Measurements from ENCODE around the gene IFIT3.
A peak's percentile ranks its signal among the peaks of the same experiment; 100 is the strongest.

IFIT3 gene

DNA sequence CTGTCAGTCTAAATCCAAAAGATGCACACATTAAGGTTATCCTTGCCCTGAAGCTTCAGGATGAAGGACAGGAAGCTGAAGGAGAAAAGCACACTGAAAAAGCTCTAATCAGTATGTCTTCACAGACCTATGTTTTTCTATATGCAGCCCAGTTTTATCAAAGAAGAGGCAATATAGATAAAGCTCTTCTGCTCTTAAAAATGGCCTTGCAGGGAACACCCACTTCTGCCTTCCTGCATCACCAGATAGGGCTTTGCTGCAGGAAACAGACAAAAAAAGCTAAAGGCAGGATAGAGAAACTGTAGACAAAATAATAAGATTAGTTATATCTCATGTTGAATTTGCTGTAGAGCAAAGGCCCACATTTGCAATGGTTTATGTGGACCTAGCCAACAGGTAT, 35.1 kb downstream of the IFIT3 start:
- no peak for ATAC-seq

DNA sequence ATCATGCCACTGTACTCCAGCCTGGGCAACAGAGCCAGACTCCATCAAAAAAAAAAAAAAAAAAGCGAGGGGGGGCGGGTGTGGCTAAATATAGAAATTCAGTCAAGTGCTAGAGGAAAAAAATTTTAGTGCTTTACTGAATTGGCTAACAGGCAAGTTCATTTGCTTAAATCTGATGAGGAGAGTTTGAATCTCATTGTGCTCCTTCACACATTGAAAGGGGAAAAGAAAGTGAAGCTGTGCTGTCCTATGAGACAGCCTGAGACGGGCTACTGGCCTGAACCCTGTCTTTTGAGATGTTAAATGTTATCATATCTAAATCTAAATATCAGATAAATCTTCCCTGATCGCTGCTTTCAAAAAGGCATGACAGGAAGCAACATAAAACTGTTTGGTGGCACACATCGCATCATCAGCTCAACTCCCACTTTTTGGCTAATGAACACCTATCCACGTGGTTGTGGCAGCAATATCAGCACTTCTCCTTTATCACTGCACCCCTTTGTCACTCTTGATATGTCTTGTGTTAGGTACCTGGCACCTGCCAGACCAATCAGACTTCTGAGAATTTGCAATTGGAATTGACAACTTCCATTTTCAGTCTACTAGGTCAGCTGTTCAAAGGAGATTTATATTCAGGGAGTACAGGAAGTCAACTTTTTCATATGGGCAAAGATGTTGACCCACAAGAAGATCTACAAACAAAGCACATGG, 36.1 kb downstream of the IFIT3 start:
- ATAC-seq: no peak

DNA sequence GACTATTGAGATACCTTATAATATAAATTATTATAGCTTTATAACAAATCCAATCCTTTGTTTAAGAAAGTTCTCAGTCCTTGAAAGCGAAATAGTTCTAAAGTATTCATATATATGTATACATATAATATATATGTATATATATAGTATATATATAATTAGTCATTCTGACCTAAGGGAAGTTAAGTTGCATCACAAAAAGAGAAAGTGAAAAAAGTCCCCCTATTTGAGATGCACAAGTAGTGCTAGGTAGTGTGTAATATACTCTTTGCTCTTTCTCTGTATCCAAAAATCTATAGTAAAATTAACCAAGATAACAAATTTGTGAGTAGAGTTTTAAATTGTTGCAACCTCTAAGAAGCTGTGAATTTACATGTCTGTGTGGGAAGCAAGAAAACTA, 36.7 kb downstream of the IFIT3 start:
- peak; percentile 49 to 57 for ATAC-seq

DNA sequence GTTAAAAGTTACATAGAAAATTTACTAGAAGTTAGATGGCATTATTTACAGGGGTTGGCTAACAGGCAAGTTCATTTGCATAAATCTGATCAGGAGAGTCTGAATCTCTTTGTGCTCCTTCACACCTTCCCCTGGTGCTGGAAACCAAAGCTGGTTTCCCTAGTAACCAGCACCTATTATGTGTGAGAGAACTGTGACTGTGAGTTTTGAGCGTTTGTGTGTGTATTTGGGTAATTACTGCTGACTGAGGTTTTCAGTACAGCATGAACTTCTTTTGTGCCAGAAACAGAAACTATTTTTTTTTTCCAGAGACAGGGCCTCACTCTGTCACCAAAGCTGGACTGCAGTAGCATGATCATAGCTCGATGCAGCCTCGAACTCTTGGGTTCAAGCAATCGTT, 39.7 kb downstream of the IFIT3 start:
- ATAC-seq: peak; percentile 61 to 79

DNA sequence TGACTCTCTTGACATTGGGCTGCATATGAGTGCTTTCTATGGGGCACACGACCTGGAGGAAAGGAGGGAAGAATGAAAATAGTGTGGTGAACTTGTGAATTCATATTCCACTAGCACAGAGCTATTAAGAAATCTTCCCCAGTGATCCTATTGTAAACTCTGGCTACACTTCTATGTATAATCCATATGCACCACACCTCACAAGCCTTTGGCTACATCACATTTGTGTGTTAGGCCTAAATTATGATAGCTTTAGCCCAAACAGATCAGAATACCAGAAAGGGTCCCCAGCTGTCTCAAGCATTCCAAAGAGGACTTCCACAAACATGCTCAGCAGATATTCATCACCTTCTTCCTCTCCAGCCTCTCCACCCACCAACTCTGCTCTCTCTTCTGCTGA, 40.3 kb downstream of the IFIT3 start:
- no peak for ATAC-seq

DNA sequence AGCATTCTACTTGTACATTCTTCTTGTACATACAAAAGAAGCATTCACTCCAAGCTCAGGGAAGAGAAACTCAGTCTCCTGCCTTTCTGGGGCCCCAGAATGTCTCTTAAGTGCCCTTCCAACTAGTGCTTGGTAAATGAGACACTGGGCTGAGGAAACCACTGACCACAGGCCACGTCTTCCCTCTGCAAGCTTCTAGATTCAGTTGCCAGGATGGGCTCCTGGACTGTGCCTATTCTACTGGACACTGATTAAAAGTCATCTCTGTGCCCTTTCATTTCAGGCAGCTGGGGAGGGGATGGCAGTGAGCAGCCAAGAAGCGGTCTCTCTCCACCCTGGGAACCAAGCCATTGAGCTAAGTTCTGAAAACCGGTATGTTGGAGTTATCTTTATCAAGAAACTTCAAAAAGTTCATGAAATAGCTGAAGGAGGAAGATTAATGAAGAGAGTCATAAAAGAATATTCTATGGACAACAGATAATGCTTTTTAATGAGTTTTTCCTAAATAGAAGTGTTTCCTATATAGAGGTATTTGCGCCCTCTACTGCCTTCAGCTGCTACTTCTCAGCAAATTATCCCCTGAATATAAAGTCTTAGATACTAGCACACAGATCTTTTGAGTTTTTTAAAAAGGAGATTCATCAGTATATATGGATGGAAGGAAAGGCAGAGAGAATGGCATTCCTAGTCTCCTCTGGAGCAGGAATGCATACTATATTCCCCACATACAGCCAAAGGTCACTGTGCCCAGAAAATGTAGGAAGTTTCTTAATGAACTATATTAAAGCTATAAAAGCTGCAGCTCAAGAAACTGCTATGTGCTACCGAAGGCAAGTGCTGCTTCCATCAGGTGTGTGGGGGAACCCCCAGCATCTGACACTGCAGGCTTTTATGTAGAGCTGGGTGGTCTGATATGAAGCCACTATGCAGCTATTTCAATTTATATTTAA, 41.6 kb downstream of the IFIT3 start:
- ATAC-seq: no peak

DNA sequence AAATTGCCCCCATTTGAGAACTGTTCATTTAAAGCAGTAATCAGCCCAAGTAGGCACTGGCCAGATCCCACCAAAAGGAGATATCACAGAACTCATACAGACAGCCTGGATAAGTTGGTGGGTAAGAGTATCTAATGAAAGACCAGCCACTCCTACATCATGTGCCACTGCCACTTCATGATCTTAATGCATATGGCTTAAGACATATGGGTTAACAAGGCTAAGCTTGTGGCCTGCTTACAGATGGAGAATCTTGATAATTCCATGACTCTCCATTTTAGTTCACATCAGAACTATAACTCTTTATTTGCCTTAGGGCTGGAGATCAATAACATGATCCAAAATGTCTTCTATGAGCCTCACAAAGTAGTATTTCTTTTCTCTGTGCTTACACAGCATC, 43.3 kb downstream of the IFIT3 start:
- ATAC-seq: no peak

DNA sequence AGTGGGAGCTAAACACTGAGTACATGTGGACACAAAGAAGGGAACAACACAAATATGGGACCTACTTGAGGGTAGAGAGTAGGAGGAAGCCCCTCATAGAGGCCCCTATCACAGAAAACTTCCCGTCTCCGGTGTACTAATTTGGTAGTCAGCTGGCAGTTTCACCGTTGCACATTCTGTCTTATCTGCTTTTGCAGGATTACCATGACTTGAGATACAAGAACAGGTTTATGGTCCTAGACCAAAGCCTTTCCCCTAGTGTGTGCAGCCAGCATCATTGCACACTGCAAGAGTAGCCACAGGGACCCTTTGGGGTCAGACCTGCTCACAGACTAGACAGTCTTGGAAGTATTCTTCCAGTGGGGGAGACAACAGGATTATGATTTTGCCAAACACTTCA, 44.2 kb downstream of the IFIT3 start:
- ATAC-seq: no peak

DNA sequence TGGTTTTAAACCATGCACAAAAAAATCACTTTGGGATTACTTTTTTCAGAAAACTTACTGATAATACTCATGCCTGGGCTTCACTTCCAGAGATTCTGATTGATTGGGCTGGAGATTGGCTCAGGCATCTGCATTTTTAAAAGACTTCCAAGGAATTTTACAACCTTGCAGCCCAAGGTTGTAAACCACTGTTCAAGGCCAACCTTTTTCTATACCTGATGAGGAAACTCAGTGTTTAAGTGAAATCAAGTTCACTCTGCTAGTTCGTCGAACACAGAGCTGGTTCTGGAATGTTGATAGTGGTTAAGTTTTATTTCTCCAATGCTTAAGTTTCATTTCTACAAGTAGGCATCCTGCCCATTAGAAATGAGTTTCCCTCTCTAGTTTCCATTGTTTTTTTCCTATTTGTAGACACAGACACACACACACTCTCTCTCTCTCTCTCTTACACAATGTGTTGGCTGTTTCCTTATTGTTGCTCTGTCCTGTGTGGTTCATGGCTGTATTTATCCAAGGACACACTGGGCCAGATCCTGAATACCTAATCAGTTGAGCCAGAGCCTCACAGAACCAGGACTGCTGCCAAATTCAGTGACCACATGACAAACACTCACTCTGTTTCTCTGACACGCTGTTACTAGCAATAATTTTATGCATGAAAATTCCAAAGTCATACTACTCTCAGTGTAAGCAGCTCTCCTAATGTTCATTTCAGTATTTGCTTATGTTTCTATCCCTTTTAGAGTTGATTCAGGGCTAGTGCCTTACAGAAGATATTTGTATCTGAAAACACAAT, 46.3 kb downstream of the IFIT3 start:
- no peak for ATAC-seq

DNA sequence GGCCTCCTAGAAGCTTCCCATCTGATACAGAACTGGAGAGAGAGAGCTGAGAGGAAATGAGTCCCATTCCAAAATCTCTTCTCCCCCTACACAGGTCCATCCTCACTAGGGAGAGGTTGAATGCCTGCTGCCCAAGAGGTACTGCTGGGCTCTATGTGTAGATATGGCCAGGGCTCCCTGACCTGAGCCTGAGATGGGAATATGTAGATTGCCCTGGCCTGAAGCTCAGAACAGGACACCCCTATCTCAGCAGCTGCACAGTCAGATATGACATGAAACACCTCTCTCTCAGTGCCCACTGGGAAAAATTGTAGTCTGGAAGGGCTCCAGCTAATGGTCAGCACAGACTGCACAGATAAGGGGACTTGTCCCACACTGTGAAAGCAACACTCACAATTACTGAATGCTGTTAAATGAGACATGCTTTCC, 46.9 kb downstream of the IFIT3 start:
- ATAC-seq: no peak

DNA sequence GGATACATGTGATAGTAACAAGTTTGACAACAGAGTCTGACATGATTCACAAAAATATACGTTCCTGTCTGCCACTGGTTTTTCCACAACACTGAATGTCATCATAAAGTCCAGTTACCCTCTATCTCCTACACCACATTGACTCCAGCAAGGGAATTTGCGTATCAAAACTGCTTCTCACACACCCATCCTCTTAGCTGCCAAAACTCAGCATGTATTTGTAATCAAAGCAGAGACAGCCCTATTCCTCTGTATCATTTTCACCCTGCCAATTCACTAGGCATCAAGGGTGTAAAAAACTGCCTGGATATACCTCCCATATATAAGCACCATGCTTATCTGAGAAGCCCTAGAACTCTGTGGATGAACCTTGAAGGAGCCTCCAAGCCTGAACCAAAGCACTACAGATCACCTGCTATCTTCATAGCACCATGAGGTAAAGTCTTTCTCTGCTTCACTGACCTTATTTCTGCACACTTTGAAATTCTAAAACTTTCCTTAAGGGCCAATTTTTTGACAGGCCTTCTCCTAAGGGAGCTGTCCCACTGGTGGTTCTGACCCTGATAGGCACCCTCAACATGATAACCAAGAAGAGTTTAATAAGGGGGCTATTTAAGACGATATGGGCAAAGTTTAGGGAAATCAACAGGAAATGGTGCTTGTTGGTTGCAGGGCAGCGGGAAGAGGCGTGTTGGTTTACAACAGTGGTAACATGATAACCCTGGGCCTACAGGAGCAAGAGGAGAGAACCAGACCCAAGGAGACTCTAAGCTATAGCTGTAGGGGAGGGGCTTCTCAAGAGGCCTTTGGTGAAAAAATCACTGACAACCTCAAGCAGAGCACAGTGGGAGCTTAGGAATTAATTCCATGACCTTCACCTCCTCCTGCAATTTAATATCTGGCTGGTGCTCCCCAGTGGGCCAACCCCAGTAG, 50.2 kb downstream of the IFIT3 start, which contains the start of gene IFIT1B:
Gene IFIT1B (plus strand): TSS at position 352 of the 933 bp plus-strand sequence. CDS start 80 bp downstream, at position 432.
- no peak for ATAC-seq

DNA sequence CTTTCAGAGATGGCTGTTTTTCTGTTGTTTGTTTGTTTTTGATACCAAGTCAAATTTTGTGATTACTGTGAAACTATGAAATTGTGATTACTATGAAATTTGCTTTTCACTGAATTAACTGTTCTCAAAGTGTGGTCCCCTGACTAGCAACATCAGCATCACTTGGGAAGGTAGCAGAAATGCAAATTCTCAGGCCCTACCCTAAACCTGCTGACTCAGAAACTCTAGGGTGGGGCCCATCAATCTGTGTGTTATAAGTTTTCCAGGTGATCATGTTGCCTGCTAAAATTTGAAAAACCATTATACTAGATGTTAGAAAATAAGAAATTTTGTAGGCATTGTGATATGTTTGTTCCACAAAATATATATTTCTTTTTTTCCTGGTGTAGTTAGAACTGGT, 51.3 kb downstream of the IFIT3 start:
- ATAC-seq: no peak

DNA sequence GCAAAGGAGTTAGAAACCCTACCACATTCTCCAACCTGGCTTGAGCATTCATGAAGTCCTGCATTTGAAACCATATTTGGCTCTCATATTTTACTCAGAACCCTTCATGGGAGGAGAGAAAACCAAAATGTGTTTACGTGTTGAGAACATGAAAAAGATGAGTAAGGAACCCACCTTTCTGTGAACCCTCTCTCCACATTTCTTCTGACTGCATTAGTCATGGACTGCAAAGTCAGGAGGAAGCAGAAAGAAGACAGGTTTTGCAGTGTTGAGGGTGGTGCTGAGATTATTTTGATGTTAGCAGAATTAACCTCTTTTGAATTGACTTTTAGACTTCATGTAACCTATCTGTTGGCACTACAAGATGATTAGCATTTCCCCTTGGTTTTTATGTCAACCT, 55.0 kb downstream of the IFIT3 start:
- peak; percentile 74 to 79 for ATAC-seq

DNA sequence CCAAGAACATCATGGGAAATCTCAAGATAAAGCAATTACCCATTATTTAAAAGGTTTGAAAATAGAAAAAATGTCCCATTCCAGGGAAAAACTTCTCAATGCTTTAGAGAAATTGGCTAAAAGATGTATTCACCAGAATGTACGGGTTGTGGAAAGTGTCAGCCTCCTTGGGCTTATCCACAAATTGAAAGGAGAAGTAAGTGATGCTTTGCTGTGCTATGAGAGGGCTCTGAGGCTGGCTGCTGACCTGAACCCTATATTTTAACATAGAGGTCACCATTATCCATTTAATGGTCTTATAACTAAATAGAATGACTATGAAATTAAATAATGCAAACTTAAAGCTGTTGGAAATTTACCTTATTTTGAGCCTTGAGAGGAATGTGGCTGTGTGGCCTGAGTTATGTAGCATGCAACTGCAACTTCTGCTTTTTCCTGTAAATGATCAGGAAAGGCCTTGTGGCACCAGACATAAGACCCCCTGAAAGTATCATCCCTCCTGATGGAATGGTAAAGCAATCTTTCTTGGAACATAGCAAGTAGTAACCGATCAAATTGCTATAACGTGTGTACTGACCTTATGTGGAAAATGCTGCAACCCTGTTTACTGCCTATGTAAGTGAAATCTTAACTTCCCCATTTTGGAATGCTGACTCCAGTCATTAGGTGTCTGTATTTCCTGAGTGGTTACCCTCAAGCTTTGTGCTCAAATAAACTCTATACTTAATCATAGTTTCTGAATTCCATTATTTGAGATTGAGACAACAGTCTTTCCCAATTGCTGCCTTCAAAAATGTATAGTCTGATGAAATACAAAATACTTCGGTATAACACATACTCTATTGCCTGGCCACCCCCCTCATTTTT, 56.9 kb downstream of the IFIT3 start:
- ATAC-seq: no peak

DNA sequence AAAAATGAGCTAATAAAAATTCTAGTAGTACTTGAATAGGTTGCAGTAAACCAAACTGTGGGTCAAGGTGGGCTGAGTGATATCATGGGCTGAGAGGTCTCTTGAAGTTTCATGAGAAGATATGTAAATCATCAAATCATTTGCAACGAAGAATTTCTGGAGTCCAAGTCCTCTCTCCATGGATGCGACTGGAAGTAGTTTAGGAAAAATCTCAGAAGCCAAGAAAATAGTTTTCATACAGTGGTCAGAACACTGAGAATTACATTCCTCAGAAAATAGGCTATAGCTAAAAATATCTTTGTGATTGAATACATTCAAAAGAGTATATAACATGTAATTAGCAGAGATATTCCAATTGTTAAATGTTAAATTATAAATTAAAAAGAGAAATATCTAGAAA, 61.0 kb downstream of the IFIT3 start:
- no peak for ATAC-seq

DNA sequence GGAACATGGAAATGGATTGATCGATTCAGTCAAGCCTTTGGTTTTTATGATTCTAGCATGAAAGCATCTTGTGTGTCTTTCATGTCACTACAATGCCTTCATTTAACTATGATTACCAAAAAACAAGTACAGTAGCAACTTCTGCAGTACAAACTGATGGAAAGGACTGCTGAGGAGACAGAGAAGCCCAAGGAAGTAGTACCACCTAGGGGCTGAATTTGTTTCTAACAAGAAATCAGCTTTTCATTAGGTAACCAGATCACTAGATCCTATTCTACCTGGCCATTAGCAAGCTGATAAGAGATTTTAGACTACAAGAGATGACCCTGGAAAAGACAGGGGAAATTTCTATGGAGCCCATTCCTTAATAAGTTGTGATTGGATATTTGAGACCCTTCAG, 61.5 kb downstream of the IFIT3 start:
- no peak for ATAC-seq
